Activated gamma-delta T cell treated with anti-CD3 and anti-CD28 coated beads, Interleukin-2, amount 50 U/mL, for 16 hours (primary cell): ENCODE data around the gene TMTC2.
"Not testable (repeated sequence)": the region's sequence is repeated elsewhere in the genome, so short reads cannot be mapped to it uniquely, and the experiment has no call there.

ENCODE experiments used
- DNase-seq: peaks from one replicate; pipeline ENCODE4 v3.0.0-alpha.2; 2020; ENCODE audit warnings: low read depth

Gene TMTC2

DNA sequence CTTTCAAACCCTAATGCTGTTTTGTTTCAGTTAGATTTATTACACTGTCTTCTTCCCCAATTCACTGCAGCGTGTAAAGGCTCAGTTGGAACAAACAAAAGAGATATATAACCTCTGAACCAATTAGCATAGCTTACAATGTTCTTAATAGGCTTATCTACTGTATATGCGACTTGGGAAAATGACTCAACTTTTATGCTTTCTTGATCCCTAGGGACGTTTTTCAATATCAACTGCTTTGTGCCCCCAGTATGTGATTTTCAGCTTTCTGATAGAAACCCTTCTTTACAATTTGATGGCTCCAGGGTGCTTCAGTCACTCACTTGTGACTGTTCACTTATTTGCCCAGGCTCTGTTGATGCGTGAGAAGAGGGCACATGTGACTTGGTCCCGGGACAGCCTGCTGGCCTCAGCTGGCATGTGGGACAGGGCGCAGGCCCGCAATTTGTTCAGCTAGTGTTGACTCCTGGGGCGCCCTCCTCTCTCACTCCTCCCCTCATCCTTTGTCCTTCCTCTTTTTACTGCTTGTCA lies 107.1 kb downstream of the TMTC2 start:
- no peak for DNase-seq

GRCh38 chr12:82797480-82797879 lies 110.8 kb downstream of the TMTC2 start:
- DNase-seq, result no peak

DNA sequence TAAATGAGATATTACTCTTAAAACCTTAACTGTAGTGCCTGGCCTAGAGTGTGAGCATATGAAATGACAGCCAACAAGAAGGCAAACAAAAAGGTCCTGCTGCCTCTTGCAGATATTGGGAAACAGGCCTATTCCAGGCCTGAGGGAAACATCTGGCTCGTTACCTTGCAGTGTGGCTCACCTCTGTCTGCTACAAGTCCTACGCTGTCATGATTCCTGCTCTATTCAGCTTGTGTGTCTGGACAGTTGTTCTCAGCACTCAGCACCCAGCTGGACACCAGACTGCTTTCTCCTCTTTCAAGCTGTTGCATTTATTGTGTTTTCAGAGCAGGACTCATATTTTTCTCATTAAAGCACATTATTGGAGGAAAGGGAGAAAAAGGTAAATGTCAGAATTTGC lies 113.5 kb downstream of the TMTC2 start:
- no peak for DNase-seq

DNA sequence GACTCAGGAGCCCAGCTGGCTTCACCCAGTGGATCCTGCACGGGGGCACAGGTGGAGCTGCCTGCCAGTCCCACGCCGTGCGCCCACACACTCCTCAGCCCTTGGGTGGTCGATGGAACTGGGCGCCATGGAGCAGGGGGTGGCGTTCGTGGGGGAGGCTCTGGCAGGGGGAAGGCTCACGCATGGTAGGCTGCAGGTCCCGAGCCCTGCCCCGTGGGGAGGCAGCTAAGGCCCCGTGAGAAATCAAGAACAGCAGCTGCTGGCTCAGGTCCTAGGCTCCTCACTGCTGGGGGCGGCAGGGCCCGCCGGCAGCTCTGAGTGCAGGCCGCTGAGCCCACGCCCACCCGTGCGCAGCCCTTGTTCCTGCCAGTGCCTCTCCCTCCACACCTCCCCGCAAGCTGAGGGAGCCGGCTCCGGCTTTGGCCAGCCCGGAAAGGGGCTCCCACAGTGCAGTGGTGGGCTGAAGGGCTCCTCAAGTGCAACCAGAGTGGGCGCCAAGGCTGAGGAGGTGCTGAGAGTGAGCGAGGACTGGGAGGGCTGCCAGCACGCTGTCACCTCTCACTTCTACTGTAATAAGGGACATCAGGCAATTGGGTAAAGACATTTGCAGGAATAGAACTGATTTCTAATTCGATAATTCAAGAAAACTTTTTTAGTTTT lies 115.4 kb downstream of the TMTC2 start:
- no peak for DNase-seq

- no peak for DNase-seq
Measured at GRCh38 chr12:82803201-82803600, 116.5 kb downstream of the TMTC2 start.

- DNase-seq, result no peak
Measured at GRCh38 chr12:82804601-82805000, 117.9 kb downstream of the TMTC2 start.

- not testable (repeated sequence) for DNase-seq
Measured at GRCh38 chr12:82805004-82805403, 118.3 kb downstream of the TMTC2 start.

DNA sequence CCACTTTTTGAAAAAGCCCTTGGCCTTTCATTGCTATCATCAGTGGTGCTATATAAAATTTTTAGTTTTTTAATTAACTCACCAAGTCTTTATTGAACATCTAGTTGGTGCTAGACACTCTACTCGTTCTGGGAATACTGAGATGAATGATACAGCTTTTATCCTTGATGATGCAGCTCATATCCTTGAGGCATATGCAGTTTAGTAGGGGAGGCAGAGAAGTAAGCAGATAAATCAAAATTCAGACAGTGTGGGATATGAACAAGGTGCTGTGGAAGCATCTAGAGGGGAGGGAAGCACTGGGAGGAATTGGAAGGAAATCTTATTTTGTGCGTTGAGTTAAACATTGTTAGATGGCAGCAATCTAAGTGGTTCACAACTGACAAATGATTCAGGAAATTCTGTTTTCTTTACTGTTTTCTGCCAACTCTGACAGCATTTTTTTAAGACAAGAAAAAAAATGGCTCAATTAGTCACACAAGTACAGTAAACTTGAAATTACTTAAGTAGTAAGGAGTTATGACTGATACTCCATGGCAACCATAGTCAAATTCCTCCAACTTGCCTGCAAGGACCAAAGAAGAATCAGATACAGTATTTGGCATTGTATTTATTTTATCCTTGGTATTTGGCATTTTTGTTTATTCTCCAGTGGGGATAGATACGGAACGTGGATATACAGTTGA lies 119.2 kb downstream of the TMTC2 start:
- DNase-seq, result no peak

GRCh38 chr12:82807132-82807737 lies 120.5 kb downstream of the TMTC2 start:
- DNase-seq, result no peak

GRCh38 chr12:82810568-82810967 lies 123.9 kb downstream of the TMTC2 start:
- no peak for DNase-seq

DNA sequence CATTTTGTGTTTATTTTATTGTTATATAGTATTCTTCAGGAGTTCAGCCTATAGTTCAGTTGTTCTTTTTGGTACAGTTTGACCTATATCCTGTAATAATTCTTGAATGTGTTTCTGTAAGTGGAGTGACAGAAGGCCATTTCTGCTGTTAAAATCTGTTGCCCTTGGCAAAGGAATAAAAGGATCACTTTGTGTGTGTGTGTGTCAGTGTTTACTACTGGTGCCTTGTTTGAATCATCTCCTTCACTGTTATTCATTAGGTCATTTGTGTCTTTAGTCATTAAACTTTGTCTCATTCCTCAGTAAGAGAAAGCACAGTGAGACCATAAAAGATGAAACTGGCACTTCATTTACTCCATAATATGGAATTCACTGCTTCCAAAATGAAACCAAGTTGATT lies 130.7 kb downstream of the TMTC2 start:
- DNase-seq, result no peak

GRCh38 chr12:82818271-82819035 lies 131.7 kb downstream of the TMTC2 start:
- no peak for DNase-seq

- DNase-seq, result no peak
Measured at GRCh38 chr12:82826505-82826904, 139.8 kb downstream of the TMTC2 start.

- DNase-seq, result no peak
Measured at GRCh38 chr12:82832096-82832495, 145.4 kb downstream of the TMTC2 start.

DNA sequence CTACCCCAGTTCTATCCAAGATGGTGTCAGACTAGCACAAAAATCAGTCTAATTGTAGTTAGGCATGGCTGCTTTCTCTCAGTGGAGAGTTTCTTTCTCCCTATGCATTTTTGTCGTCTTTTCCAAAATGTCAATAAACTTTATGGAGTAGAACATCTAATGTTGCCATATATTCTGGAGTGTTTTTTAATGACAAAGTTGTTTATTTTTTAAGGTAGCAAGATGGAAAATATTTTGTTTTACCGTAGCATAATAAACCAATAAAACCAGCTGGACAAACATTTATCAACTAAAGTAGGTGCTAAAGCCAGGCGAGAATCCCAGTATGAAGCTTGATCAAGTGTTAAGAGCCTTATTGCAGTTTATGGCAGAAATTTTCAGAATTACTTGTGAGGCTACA lies 146.3 kb downstream of the TMTC2 start:
- DNase-seq, result no peak

DNA sequence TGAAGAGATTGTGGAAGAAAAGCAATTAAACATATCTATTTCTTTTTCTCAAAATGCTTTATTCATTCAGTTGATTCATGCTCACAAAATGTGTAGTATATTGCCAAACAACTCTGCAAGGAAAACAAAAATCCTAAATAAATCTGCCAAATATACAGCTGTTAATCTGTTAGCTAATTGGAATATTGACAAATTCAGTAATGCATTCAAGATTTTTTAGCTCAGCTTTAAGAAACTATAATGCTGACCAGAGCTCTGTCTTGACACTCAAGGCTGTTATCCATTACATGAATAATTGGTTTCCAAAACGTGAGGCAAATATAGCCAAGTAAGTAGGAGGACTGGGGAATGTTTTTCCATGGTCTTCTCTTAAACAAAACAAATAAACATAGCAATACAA lies 146.8 kb downstream of the TMTC2 start:
- no peak for DNase-seq

DNA sequence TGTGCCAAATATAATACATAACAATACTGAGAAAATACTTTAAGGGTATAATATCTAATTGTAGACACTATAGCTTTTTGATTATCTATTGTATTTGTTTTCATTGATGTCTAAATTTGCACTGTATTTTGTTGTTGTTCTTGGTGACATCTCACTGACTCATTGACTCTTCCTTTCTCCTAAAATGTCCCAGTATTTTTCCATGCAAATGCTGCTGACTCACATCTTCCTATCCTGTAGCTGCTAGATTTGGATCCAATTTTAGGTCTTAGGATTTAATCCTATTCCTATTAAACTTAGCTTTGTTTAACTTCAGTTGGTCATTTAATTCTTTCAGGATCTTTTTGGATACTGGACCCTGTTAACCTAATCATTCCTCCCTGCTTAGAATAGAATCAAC lies 148.5 kb downstream of the TMTC2 start:
- DNase-seq, result no peak

- no peak for DNase-seq
Measured at GRCh38 chr12:82838131-82838551, 151.4 kb downstream of the TMTC2 start.

- DNase-seq, result no peak
Measured at GRCh38 chr12:82838827-82839226, 152.1 kb downstream of the TMTC2 start.

DNA sequence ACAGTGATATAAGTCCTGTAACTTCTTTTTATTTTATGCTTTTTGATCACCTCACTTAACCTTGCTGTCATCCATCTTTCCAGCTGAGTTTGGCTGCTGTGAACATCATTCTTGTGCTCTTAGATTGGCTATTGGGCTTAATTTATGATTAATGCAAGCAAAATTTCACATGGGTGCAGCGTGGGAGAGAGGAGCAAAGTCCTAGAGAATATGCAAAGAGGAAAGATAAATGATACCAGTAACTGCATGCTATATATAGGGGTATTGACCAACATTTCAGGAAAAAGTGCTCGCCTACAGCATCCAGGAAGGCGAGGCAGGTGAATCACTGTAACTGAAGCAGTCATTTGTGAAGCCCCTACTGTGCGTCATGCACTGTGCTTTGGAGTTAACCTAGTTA lies 153.1 kb downstream of the TMTC2 start:
- no peak for DNase-seq

GRCh38 chr12:82841487-82841904 lies 154.8 kb downstream of the TMTC2 start:
- DNase-seq, result no peak

GRCh38 chr12:82842480-82842879 lies 155.8 kb downstream of the TMTC2 start:
- DNase-seq, result no peak
